ENCODE measurements around the gene TEC. TPM values are rescaled to one million over a fixed set of nuclear protein-coding genes. Genes with fewer than 3 reads are reported as not detected.

TEC gene
- total and polyA plus RNA-seq, 9 of the 15 experiments (the other 6 are each of a cell fraction or from before 2014, with no cell fraction given), result 5.3 to 14.7 (median 8.8) TPM

DNA sequence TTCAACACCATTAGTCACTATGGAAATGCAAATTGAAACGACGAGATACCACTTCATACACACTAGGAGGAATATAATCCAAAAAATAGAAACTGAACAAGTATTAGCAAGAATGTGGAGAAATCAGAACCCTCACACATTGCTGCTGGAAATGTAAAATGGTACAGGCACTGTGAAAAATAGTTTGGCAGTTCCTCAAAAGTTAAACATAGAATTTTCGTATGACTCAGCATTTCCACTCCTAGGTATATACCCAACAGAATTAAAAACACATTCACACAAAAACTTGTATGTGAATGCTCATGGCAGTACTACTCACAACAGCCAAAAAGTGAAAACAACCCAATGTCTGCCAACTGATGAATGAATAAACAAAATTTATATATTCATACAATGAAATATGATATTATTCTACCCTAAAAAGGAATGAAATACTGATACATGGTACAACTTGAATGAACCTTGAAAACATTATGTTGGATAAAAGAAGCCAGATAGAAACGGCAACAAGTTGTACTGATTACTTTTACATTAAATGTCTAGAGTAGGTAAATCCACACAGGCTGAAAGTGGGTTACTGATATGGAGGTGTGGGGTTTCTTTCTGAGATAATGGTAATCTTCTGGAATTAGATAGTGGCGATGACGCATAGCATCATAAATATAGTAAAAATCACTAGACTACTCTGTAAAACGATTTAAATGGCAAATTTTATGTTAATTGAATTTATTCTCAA is 22.3 kb downstream of the TEC start (continued):
- TF ChIP-seq, protein P1, sequence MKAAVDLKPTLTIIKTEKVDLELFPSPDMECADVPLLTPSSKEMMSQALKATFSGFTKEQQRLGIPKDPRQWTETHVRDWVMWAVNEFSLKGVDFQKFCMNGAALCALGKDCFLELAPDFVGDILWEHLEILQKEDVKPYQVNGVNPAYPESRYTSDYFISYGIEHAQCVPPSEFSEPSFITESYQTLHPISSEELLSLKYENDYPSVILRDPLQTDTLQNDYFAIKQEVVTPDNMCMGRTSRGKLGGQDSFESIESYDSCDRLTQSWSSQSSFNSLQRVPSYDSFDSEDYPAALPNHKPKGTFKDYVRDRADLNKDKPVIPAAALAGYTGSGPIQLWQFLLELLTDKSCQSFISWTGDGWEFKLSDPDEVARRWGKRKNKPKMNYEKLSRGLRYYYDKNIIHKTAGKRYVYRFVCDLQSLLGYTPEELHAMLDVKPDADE (conservative IDR thresholded peaks at IDR 0.05; ENCODE audit: control insufficient read depth, low read depth, low read length), result no peak
- no peak for TF ChIP-seq KDM5B (IDR thresholded peaks at IDR 0.05; ENCODE audit: insufficient replicate concordance, low read depth, low read length)
- TF ChIP-seq, protein P2, sequence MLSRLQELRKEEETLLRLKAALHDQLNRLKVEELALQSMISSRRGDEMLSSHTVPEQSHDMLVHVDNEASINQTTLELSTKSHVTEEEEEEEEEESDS (CRISPR knock-in tag; IDR thresholded peaks at IDR 0.05), result no peak
- no peak for TF ChIP-seq THAP7 (CRISPR knock-in tag; IDR thresholded peaks at IDR 0.05)
- TF ChIP-seq E2F8 (IDR thresholded peaks at IDR 0.05; ENCODE audit: low read depth, partially characterized antibody), result no peak
- TF ChIP-seq TRIM28 (IDR thresholded peaks at IDR 0.05), result no peak
- no peak for TF ChIP-seq PYGO2 (tag; IDR thresholded peaks at IDR 0.05)
- TF ChIP-seq, protein P3, sequence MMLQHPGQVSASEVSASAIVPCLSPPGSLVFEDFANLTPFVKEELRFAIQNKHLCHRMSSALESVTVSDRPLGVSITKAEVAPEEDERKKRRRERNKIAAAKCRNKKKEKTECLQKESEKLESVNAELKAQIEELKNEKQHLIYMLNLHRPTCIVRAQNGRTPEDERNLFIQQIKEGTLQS (IDR thresholded peaks at IDR 0.05), result peak; percentile 73
- TF ChIP-seq, protein P3 (CRISPR knock-in tag; conservative IDR thresholded peaks at IDR 0.05), result no peak

Measured in K562 (cell line).